Measurements from ENCODE around the gene MAD1L1. TPM values are rescaled to one million over a fixed set of nuclear protein-coding genes. Genes with fewer than 3 reads are reported as not detected.

Gene MAD1L1
- total and polyA plus RNA-seq, 10 donors: 47.3 to 118 (median 68.2) TPM

Small RNA genes lying within 50 kb of the gene (microRNA-seq; reads per million reads assigned to microRNA genes)
- gene MIR4655 (0 to 0.35 (median 0) reads per million in 3 donors), gene MIR6836 (1.7 to 7.6 (median 3.2) reads per million in 3 donors)

Small RNA genes lying within 50 kb of the gene (small RNA-seq; reads per million reads assigned to genes)
- 0 reads per million in 4 donors for gene MIR4655

Other genes starting within 250 kb of the MAD1L1 start
- 10 to 100 TPM; 19.0 to 24.7 (median 23.3) TPM for gene MRM2, start 9.3 kb upstream of the MAD1L1 start, total RNA-seq
- 10 to 100 TPM; 24.1 to 35.8 (median 27.2) TPM for gene MRM2, start 9.3 kb upstream of the MAD1L1 start, polyA plus RNA-seq
- gene NUDT1, start 9.3 kb upstream of the MAD1L1 start, total RNA-seq: 10 to 100 TPM; 13.7 to 29.4 (median 20.4) TPM
- gene NUDT1, start 9.3 kb upstream of the MAD1L1 start, polyA plus RNA-seq: 10 to 100 TPM; 38.2 to 69.3 (median 42.4) TPM
- gene SNX8, start 81.5 kb upstream of the MAD1L1 start, total RNA-seq: 100 to 1,000 TPM in 2 of 7 donors, 10 to 100 TPM in 5; 74.0 to 196 (median 93.6) TPM
- 10 to 100 TPM; 48.8 to 63.8 (median 52.1) TPM for gene SNX8, start 81.5 kb upstream of the MAD1L1 start, polyA plus RNA-seq
- gene EIF3B, start 121.9 kb upstream of the MAD1L1 start, total RNA-seq: 100 to 1,000 TPM in 6 of 7 donors, 10 to 100 TPM in 1; 79.6 to 150 (median 116) TPM
- gene EIF3B, start 121.9 kb upstream of the MAD1L1 start, polyA plus RNA-seq: 100 to 1,000 TPM in 1 of 3 donors, 10 to 100 TPM in 2; 78.1 to 117 (median 96.9) TPM
- 10 to 100 TPM; 28.2 to 51.4 (median 33.2) TPM for gene CHST12, start 170.7 kb upstream of the MAD1L1 start, total RNA-seq
- 10 to 100 TPM in 2 of 3 donors, 1 to 10 TPM in 1; 7.7 to 14.4 (median 11.7) TPM for gene CHST12, start 170.7 kb upstream of the MAD1L1 start, polyA plus RNA-seq
- gene GRIFIN, start 243.5 kb upstream of the MAD1L1 start, total RNA-seq: not detected
- gene GRIFIN, start 243.5 kb upstream of the MAD1L1 start, polyA plus RNA-seq: not detected